ENCODE data around the gene STIM1.

DNA sequence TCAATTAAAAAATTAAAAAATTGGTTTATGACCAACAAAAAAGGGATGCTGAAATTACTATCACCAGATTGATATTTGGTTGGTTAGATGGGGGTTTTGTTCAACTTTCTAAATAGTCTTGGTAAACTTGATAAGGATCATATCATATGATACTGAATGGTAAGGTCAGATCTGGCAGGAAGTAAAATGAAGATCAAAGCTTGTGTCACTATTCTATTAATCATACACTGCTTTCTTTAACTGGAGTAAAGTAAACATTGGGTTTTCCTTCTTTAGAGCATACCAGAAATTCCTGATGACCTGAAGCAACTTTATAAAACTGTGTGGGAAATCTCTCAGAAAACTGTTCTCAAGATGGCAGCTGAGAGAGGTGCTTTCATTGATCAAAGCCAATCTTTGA is 279.3 kb downstream of the STIM1 start:
- TF ChIP-seq, protein P1, sequence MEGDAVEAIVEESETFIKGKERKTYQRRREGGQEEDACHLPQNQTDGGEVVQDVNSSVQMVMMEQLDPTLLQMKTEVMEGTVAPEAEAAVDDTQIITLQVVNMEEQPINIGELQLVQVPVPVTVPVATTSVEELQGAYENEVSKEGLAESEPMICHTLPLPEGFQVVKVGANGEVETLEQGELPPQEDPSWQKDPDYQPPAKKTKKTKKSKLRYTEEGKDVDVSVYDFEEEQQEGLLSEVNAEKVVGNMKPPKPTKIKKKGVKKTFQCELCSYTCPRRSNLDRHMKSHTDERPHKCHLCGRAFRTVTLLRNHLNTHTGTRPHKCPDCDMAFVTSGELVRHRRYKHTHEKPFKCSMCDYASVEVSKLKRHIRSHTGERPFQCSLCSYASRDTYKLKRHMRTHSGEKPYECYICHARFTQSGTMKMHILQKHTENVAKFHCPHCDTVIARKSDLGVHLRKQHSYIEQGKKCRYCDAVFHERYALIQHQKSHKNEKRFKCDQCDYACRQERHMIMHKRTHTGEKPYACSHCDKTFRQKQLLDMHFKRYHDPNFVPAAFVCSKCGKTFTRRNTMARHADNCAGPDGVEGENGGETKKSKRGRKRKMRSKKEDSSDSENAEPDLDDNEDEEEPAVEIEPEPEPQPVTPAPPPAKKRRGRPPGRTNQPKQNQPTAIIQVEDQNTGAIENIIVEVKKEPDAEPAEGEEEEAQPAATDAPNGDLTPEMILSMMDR (IDR thresholded peaks at IDR 0.05) = no peak
- no peak for TF ChIP-seq POLR2A (IDR thresholded peaks at IDR 0.05)
